DOHH2 (cell line): Measurements from ENCODE around the gene KLK12.

Source experiments
- CTCF ChIP-seq: fragments of 200-600 bp; sonication (generic); IDR thresholded peaks from one replicate; pipeline ENCODE4 v1.5.1; 2014; ENCODE audit warnings: antibody characterized with exemption, mild to moderate bottlenecking, low read depth, low read length; ENCODE audit not compliant: poor library complexity, severe bottlenecking
- EZH2phosphoT487 ChIP-seq: fragments of 200-600 bp; sonication (generic); IDR thresholded peaks from 2 replicates; pipeline ENCODE4 v1.6.1; 2017; ENCODE audit warnings: borderline replicate concordance, mild to moderate bottlenecking, antibody characterized with exemption, low read length, moderate library complexity, mixed read lengths

- no peak for TF ChIP-seq CTCF
- no peak for TF ChIP-seq EZH2phosphoT487
Observed at GRCh38 chr19:51031220-51031879, 3.5 kb downstream of the KLK12 start.
